Bronchus fibroblast of lung (primary cell): ENCODE measurements around the gene FAM3D. TPM values are rescaled to one million over a fixed set of nuclear protein-coding genes. Genes with fewer than 3 reads are reported as not detected.

ENCODE experiments used
- total RNA-seq: library from RNA; depleted of rRNA; stranded (reverse); fragments of >200 nt; gene quantifications from 2 replicates; pipeline ENCODE4 v1.2.3, GENCODE V29; 2015

The FAM3D gene, protein sequence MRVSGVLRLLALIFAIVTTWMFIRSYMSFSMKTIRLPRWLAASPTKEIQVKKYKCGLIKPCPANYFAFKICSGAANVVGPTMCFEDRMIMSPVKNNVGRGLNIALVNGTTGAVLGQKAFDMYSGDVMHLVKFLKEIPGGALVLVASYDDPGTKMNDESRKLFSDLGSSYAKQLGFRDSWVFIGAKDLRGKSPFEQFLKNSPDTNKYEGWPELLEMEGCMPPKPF
- total RNA-seq, result not detected in 2 replicates

GRCh38 chr3:58666683-58667082, at the start of gene FAM3D:
FAM3D (minus strand) TSS chr3:58666774; CDS start chr3:58655563, 11,211 bp downstream.

Other genes starting within 250 kb of the FAM3D start
- gene PDHB, start 232.9 kb downstream of the FAM3D start, total RNA-seq, result 90.8 and 178 TPM in 2 replicates
- gene KCTD6, start 174.7 kb downstream of the FAM3D start, total RNA-seq, result 4.9 and 6.2 TPM in 2 replicates
- gene ACOX2, start 129.6 kb downstream of the FAM3D start, total RNA-seq, result 5.4 and 6.4 TPM in 2 replicates
- 1.3 TPM in 2 replicates for gene FAM107A, start 89.4 kb downstream of the FAM3D start, total RNA-seq